Keratinocyte (primary cell): Measurements from ENCODE around the gene PARD3B. TPM values are rescaled to one million over a fixed set of nuclear protein-coding genes. Genes with fewer than 3 reads are reported as not detected.

Experiments used
- DNase-seq: peaks from one replicate; pipeline ENCODE4 v3.0.0-alpha.2; 2011; ENCODE audit warnings: low read depth, missing footprints, low spot score
- FAIRE-seq: peaks from 2 replicates; lab custom pipeline; 2011; peaks lifted over from hg19 to GRCh38; lab: Jason Lieb, UNC
- H2AFZ ChIP-seq: 2 replicates; pipeline ENCODE4 v1.6.0; 2012; ENCODE audit warnings: low read length, control low read depth, inconsistent platforms; ENCODE audit not compliant: control insufficient read depth
- H3K27ac ChIP-seq: 2 replicates; pipeline ENCODE4 v1.5.1; 2011; ENCODE audit warnings: low read length; ENCODE audit not compliant: control insufficient read depth, insufficient read depth
- H3K27me3 ChIP-seq: 3 replicates; pipeline ENCODE4 v1.6.0; 2011; ENCODE audit warnings: low read length; ENCODE audit not compliant: control insufficient read depth, insufficient read depth; ENCODE audit errors: extremely low read depth
- H3K36me3 ChIP-seq, 2 experiments: 2 replicates in 1 of 2; 3 replicates in 1 of 2; pipeline ENCODE4 v1.5.1; 2011; ENCODE audit warnings: low read length in 2 of 2, mild to moderate bottlenecking in 1 of 2; ENCODE audit not compliant: control insufficient read depth in 2 of 2, insufficient read depth in 2 of 2; ENCODE audit errors: extremely low read depth in 1 of 2
- H3K4me1 ChIP-seq: 3 replicates; pipeline ENCODE4 v1.5.1; 2011; ENCODE audit warnings: low read length; ENCODE audit not compliant: control insufficient read depth, insufficient read depth; ENCODE audit errors: extremely low read depth
- H3K4me2 ChIP-seq: 3 replicates; pipeline ENCODE4 v1.6.0; 2011; ENCODE audit warnings: low read depth, low read length; ENCODE audit not compliant: control insufficient read depth, insufficient read depth; ENCODE audit errors: extremely low read depth
- H3K4me3 ChIP-seq, 3 experiments: fragments of 200-600 bp in 1 of 3; sonication (generic) in 1 of 3; 2 replicates in 2 of 3; 3 replicates in 1 of 3; pipeline ENCODE4 v1.5.1; 2011 to 2016; ENCODE audit warnings: low read length in 3 of 3, mild to moderate bottlenecking in 3 of 3, control low read depth in 2 of 3, inconsistent platforms in 1 of 3, low read depth in 1 of 3, mixed read lengths in 1 of 3, mixed run types in 1 of 3, moderate library complexity in 1 of 3; ENCODE audit not compliant: control insufficient read depth in 2 of 3, insufficient read depth in 2 of 3; ENCODE audit errors: extremely low read depth in 1 of 3
- H3K79me2 ChIP-seq: 2 replicates; pipeline ENCODE4 v1.6.0; 2012; ENCODE audit warnings: low read length; ENCODE audit not compliant: control insufficient read depth, insufficient read depth
- H3K9ac ChIP-seq: 3 replicates; pipeline ENCODE4 v1.6.0; 2011; ENCODE audit warnings: low read length; ENCODE audit not compliant: control insufficient read depth, insufficient read depth; ENCODE audit errors: extremely low read depth
- H3K9me1 ChIP-seq: 3 replicates; pipeline ENCODE4 v1.6.0; 2011; ENCODE audit warnings: low read length; ENCODE audit not compliant: control insufficient read depth, insufficient read depth; ENCODE audit errors: extremely low read depth
- H3K9me3 ChIP-seq: 2 replicates; pipeline ENCODE4 v1.5.1; 2012; ENCODE audit warnings: low read depth, low read length; ENCODE audit not compliant: control insufficient read depth
- H4K20me1 ChIP-seq: 3 replicates; pipeline ENCODE4 v1.6.0; 2011; ENCODE audit warnings: low read length; ENCODE audit not compliant: control insufficient read depth, insufficient read depth; ENCODE audit errors: extremely low read depth
- CTCF ChIP-seq, 3 experiments: IDR thresholded peaks in 1 of 3; conservative IDR thresholded peaks in 1 of 3; optimal IDR thresholded peaks in 1 of 3; 2 replicates in 2 of 3; 3 replicates in 1 of 3; pipeline versions ENCODE3 to v1.5.1; 2011; ENCODE audit warnings: low read length in 3 of 3, mild to moderate bottlenecking in 3 of 3, moderate library complexity in 2 of 3, control low read depth in 1 of 3, inconsistent platforms in 1 of 3; ENCODE audit not compliant: insufficient read depth in 2 of 3; ENCODE audit errors: extremely low read depth in 1 of 3
- EZH2 ChIP-seq: IDR thresholded peaks from one replicate; pipeline ENCODE4 v1.6.1; 2012; ENCODE audit warnings: inconsistent platforms, mild to moderate bottlenecking, low read length, moderate library complexity
- dilution Hi-C: fragments of 300-500 bp; cut with MboI; formaldehyde crosslinking; loops from one replicate; pipeline ENCODE4 v1.7.0; 2020; ENCODE audit warnings: low sequenced_read_pairs; ENCODE audit not compliant: extremely low pct_ligation_motif_present
- polyA plus RNA-seq, 5 experiments: library from polyadenylated mRNA; depleted of rRNA in 3 of 5; stranded (reverse) in 3 of 5; stranded (forward) in 1 of 5; unstranded in 1 of 5; fragments of >200 nt; gene quantifications; 1 replicate in 1 of 5; 2 replicates in 3 of 5; 3 replicates in 1 of 5; pipeline versions ENCODE4 v1.2.1 to v1.2.3, GENCODE V29; 2011 to 2012; ENCODE audit warnings: missing spikeins in 2 of 5, low read depth in 1 of 5, low replicate concordance in 1 of 5

Gene PARD3B
- polyA plus RNA-seq, 1 donor (not counting 4 experiments of a cell fraction or from before 2014, with no cell fraction given), result 1.2 TPM

GRCh38 chr2:204613635-204614034, 68.4 kb downstream of the PARD3B start:
- no peaks in the 10 kb centered on the region for H3K9me3 ChIP-seq
- no peak for FAIRE-seq

GRCh38 chr2:204615456-204615855, 70.2 kb downstream of the PARD3B start:
- no peak for FAIRE-seq
- Histone ChIP-seq H3K9me1 (no peaks in the 10 kb centered on the region), H3K9me3 (no peaks in the 10 kb centered on the region), H3K36me3 (no peaks in the 10 kb centered on the region), H2AFZ (no peak overlapping the region), H3K9ac (no peak overlapping the region), H4K20me1 (no peaks in the 10 kb centered on the region), H3K79me2 (no peaks in the 10 kb centered on the region), H3K4me2 (no peak overlapping the region), H3K4me3 (no peak overlapping the region), H3K27me3 (no peaks in the 10 kb centered on the region), H3K4me1 (no peaks in the 10 kb centered on the region), H3K27ac (no peak overlapping the region)
- TF ChIP-seq EZH2, result no peak
- no peak for TF ChIP-seq CTCF (optimal IDR thresholded peaks at IDR 0.05 in 1 of 3, IDR thresholded peaks at IDR 0.05 in 1 of 3, conservative IDR thresholded peaks at IDR 0.05 in 1 of 3; ENCODE audit: extremely low read depth in 1 of 3, insufficient read depth in 2 of 3, low read length in 3 of 3)
- dilution Hi-C loops, result no loop called here
- DNase-seq, result no peak

More at GRCh38 chr2:204613635-204614034, 68.4 kb downstream of the PARD3B start:
- Histone ChIP-seq H3K27ac (no peak overlapping the region), H3K79me2 (no peaks in the 10 kb centered on the region), H3K4me2 (no peak overlapping the region), H3K4me1 (no peaks in the 10 kb centered on the region), H4K20me1 (no peaks in the 10 kb centered on the region), H3K9me1 (no peaks in the 10 kb centered on the region), H3K27me3 (no peaks in the 10 kb centered on the region), H3K9ac (no peak overlapping the region), H3K4me3 (no peak overlapping the region), H3K36me3 (no peaks in the 10 kb centered on the region), H2AFZ (no peak overlapping the region)
- dilution Hi-C loops, result no loop called here
- no peak for DNase-seq
- TF ChIP-seq EZH2 (no peak), CTCF (optimal IDR thresholded peaks at IDR 0.05 in 1 of 3, IDR thresholded peaks at IDR 0.05 in 1 of 3, conservative IDR thresholded peaks at IDR 0.05 in 1 of 3; ENCODE audit: extremely low read depth in 1 of 3, insufficient read depth in 2 of 3, low read length in 3 of 3) (no peak)
